ENCODE measurements around the gene TMEM204. TPM values are rescaled to one million over a fixed set of nuclear protein-coding genes. Genes with fewer than 3 reads are reported as not detected.

Gene TMEM204
- total RNA-seq, 1 donor from 2014 or later = 49.9 TPM

- intact Hi-C loops (cut with micrococcal nuclease) = loop anchor here (1.0 to 10.0 kb wide), 4 partner anchors 8 to 239 kb away; partner anchors contain the start of genes EME2, MRPS34, NME3 and TELO2
Measured at GRCh38 chr16:1535391-1536291, 2.2 kb downstream of the TMEM204 start.

DNA sequence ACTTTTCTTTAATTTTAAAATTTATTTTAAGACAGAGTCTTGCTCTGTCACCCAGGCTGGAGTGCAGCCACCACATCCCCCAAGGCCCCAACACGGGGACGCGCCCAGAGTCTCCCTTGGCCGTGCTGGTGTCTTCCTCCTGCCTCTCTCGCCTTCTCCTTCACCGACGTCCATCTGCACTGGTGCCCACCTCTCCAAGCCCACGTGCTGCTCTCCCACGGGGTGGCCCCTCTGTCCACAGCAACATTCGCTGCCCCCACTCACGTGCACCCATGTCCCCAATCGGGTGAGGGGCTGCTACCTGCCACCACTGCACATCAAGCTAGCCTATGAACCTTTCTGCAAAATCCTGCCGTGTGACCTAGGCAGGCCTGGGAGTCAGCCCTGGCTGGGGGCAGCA, 3.1 kb downstream of the TMEM204 start:
- intact Hi-C loops (cut with micrococcal nuclease) = loop anchor here (10.0 kb wide), 2 partner anchors 232 to 238 kb away; partner anchors contain the start of genes EME2, MRPS34, NME3 and UBE2I

- intact Hi-C loops (cut with micrococcal nuclease) = loop anchor here (10.0 kb wide), 2 partner anchors 232 to 238 kb away; partner anchors contain the start of genes EME2, MRPS34, NME3 and UBE2I
Measured at GRCh38 chr16:1537138-1537577, 3.7 kb downstream of the TMEM204 start.

GRCh38 chr16:1537763-1538289, 4.4 kb downstream of the TMEM204 start:
- intact Hi-C loops (cut with micrococcal nuclease) = loop anchor here (10.0 kb wide), 2 partner anchors 233 to 237 kb away; partner anchors contain the start of genes EME2, MRPS34, NME3 and UBE2I

DNA sequence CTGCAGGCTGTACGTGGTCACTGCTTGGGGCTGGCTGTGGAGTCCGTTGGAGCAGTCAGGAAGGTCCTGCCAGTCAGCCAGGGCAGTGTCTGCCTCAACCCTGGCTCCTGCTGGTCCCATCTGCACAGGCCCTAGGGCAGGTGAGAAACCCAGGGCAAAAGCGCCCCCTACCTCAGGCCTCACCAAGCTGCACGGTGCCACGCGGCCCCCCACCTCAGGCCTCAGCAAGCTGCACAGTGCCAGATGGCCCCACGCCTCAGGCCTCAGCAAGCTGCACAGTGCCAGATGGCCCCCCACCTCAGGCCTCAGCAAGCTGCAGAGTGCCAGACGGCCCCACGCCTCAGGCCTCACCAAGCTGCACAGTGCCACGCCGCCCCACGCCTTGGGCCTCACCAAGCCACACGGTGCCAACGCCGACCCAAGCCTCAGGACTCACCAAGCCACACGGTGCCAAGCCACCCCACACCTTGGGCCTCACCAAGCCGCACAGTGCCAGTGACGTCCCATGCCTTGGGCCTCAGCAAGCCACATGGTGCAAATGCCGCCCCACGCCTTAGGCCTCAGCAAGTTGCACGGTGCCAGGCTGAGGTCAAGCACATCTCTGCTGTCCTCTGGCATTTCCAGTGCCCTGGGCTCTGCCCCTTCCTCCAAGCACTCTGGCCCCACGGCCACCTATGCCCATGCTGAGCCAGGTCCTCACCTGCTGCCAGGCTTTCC, 5.5 kb downstream of the TMEM204 start:
- intact Hi-C loops (cut with micrococcal nuclease) = loop anchor here (10.0 kb wide), 2 partner anchors 234 to 236 kb away; partner anchors contain the start of genes EME2, MRPS34, NME3 and UBE2I

GRCh38 chr16:1539720-1540555, 6.5 kb downstream of the TMEM204 start:
- intact Hi-C loops (cut with micrococcal nuclease) = loop anchor here (10.0 kb wide), 2 partner anchors 235 kb away; partner anchors contain the start of genes EME2, MRPS34, NME3 and UBE2I

DNA sequence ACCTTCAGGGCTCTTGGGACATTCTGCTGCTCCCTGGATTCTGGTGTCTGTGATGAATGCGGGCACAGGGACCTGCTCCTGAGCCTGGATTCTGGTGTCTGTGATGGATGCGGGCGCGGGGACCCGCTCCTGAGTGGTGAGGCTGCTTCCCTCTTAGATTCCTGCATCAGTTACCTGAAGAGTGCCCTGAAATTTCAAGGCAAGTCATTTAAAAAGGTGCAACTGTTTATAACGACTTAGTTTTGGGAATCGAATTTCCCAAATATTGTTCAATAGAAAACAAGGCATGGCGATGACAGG, 7.0 kb downstream of the TMEM204 start:
- intact Hi-C loops (cut with micrococcal nuclease) = no loop called here

DNA sequence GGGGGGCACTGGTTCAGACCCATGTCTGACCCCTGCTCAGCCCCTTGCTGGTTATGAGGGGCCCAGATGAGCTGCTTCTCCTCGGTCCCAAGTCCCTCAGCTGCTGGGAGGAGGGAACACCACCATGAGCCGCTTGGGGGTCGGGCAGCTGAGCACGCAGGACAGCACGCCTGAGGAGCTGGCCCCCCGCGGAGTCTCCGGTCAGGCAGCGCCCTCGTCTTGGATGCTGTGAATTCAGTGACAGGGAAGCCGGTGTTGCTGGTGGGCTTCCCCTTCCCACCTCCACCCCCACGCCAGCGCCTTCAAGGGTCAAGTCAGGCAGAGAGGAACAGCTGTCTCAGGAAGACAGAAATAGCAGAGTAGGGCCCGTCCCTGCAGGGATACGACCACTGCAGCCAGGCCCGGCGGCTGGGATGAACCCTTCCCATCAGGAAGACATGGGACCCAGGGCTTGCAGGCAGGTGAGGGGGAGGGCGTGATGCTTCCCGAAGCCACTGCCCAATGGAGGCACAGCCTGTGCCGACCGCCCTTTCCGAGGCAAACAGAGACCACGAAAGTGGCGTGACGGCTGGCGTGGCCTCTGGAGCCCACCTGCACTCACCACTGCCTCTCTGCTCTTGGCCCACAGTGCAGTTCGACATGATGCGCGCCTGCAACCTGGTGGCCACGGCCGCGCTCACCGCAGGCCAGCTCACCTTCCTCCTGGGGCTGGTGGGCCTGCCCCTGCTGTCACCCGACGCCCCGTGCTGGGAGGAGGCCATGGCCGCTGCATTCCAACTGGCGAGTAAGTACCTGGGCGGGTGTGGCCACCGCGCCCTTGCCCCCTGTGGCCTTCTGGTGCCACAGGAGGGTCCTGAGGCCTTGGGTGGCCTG, 8.1 kb downstream of the TMEM204 start:
- intact Hi-C loops (cut with micrococcal nuclease) = loop anchor here (2.0 kb wide), 5 partner anchors 17 to 121 kb away; partner anchors contain the start of genes CLCN7, CRAMP1, IFT140 and TELO2

DNA sequence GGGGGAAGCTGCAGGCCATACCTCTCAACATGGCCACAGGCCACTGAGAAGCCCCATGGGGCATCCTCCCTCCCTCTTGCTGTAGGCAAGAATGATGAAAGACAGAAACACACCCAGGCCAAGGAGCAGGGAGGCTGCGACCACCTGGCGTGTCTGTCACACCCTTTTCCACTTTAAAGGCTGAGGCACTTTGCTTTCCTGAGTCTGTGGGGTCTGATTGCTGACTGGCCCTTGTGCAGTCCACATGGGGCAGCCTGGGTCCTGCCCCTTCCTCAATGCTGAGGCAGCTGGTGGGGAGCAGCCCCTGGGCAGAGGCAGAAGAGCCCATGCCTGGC, 8.7 kb downstream of the TMEM204 start:
- intact Hi-C loops (cut with micrococcal nuclease) = loop anchor here (2.0 kb wide), 5 partner anchors 17 to 121 kb away; partner anchors contain the start of genes CLCN7, CRAMP1, IFT140 and TELO2

GRCh38 chr16:1542533-1542932, 9.1 kb downstream of the TMEM204 start:
- intact Hi-C loops (cut with micrococcal nuclease) = loop anchor here (2.0 kb wide), 5 partner anchors 16 to 122 kb away; partner anchors contain the start of genes CLCN7, CRAMP1, IFT140 and TELO2

- intact Hi-C loops (cut with micrococcal nuclease) = loop anchor here (1.0 to 2.0 kb wide), 6 partner anchors 8 to 122 kb away; partner anchors contain the start of genes CLCN7, CRAMP1, IFT140 and TELO2
Measured at GRCh38 chr16:1543085-1543896, 9.8 kb downstream of the TMEM204 start.

- intact Hi-C loops (cut with micrococcal nuclease) = no loop called here
Measured at GRCh38 chr16:1545044-1546040, 11.9 kb downstream of the TMEM204 start.

- intact Hi-C loops (cut with micrococcal nuclease) = no loop called here
Measured at GRCh38 chr16:1546430-1546829, 13.0 kb downstream of the TMEM204 start.

- intact Hi-C loops (cut with micrococcal nuclease) = no loop called here
Measured at GRCh38 chr16:1548233-1548632, 14.8 kb downstream of the TMEM204 start.

- intact Hi-C loops (cut with micrococcal nuclease) = no loop called here
Measured at GRCh38 chr16:1548727-1549126, 15.3 kb downstream of the TMEM204 start.

DNA sequence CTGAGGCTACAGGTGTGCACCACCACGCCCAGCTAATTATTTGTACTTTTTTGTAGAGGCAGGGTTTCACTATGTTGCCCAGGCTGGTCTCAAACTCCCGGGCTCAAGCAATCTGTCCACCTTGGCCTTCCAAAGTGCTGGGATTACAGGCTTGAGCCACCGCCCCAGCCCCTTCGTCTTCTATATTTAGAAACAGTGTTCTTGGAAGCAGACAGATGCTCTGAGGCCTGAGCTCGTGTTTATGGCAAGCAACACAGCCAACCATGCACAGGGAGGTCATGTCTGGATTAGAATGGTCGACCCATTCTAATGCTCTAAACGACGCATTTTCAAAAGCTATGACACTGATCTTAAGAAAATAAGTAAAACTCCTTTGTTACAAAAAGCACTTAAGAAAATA, 16.6 kb downstream of the TMEM204 start:
- intact Hi-C loops (cut with micrococcal nuclease) = no loop called here

DNA sequence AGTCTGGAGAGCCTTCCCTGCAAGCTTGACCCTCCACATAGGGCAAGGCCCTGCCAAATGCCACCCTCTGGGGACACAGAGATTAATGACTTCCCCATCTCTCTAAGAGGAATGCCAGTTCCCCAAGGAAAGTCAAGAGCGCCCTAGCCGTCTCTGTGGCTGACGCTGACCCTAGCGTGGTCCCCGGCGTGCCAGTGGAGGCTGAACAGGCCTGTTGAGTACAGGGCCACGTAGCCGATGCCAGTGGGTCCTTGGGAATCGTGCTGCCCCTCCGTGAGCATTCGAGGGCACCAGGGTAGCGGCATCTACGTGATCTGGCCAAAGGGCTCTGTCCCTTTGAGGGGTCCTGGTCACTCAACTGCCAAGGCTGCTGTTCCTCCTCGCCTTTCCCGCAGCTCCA, 17.2 kb downstream of the TMEM204 start:
- intact Hi-C loops (cut with micrococcal nuclease) = no loop called here
